ENCODE data around the gene ADNP2.

GRCh38 chr18:80112624-80113248 is 3.7 kb downstream of the ADNP2 start:
- no peak for TF ChIP-seq POLR2A (IDR thresholded peaks at IDR 0.05; ENCODE audit: low read length)
- TF ChIP-seq GATA1 (IDR thresholded peaks at IDR 0.05; ENCODE audit: low read depth, low read length) = no peak

Data from erythroblast (primary cell).